AG04450 (cell line): ENCODE measurements around the gene TRIP12. TPM values are rescaled to one million over a fixed set of nuclear protein-coding genes. Genes with fewer than 3 reads are reported as not detected.
"Not testable (repeated sequence)": the region's sequence is repeated elsewhere in the genome, so short reads cannot be mapped to it uniquely, and the experiment has no call there.

Source experiments
- CTCF ChIA-PET: fragments of 300-600, 350-600 bp; formaldehyde crosslinking; extraction: SDS; loops from one replicate; lab custom pipeline; 2022; ENCODE audit warnings: antibody characterized with exemption, inconsistent platforms; lab: Charles Lee
- POLR2A ChIA-PET: fragments of 350-600 bp; formaldehyde crosslinking; extraction: SDS; loops from one replicate; lab custom pipeline; 2021; ENCODE audit warnings: antibody characterized with exemption, inconsistent platforms; lab: Yijun Ruan, JAX
- DNase-seq: peaks from one replicate; pipeline ENCODE4 v3.0.0-alpha.2; 2011; ENCODE audit warnings: low read depth, low spot score
- H3K27ac ChIP-seq: one replicate; pipeline ENCODE4 v1.5.1; 2012; ENCODE audit warnings: low read depth, low read length, control low read depth
- H3K27me3 ChIP-seq: one replicate; pipeline ENCODE4 v1.6.0; 2012; ENCODE audit warnings: low read length; ENCODE audit not compliant: control insufficient read depth, insufficient read depth
- H3K4me3 ChIP-seq: 2 replicates; pipeline ENCODE4 v1.5.1; 2011; ENCODE audit warnings: mild to moderate bottlenecking, low read depth, low read length, control low read depth
- H3K9me3 ChIP-seq: 2 replicates; pipeline ENCODE4 v1.5.1; 2012; ENCODE audit warnings: low read length; ENCODE audit not compliant: control insufficient read depth, insufficient read depth
- polyA plus RNA-seq: library from polyadenylated mRNA; depleted of rRNA; stranded (reverse); fragments of >200 nt; gene quantifications from 2 replicates; pipeline ENCODE4 v1.2.3, GENCODE V29; 2011
- TF ChIP-seq, protein P1 (sequence below): IDR thresholded peaks from 2 replicates; pipeline ENCODE4 v1.5.1; 2011; ENCODE audit warnings: low read depth, low read length, control low read depth, inconsistent platforms

TRIP12 gene
- polyA plus RNA-seq, 1 experiment: 170 TPM

DNA sequence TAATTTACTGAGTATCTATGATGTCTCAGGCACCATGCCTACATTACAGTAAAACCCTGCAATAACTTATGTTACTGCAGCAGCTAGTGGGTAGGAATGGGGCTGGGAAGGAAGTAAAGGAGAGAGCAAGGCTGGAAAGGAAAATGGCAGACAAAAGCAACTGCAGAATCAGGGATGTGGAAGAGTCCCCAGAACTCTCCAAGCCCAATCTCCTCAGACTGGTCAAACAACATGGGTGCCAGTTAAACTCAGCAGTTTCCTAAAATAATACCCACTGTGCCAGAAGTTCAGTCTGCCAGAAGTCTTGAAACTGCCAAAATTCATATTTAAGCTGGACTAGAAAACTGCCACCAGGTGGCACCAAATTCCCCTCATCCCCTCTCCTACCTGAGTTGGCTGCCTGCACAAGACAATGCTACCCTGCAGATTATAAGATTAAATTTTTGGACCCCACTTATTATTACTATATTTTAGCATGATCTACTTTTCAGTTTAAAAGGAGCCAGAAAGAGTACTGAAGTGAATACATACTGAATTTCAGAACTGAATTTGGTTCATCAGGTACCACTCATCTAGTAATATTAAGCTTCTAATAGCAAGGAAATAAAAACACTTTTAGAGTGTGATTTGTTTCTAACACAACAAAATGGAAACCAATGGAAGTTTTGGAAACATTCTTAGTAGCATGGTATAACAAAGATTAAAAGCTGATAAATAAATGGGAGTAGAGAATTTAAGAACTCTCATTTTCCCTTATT, 120.6 kb downstream of the TRIP12 start:
- Histone ChIP-seq H3K9me3 (no peaks in the 10 kb centered on the region), H3K4me3 (no peak overlapping the region), H3K27ac (no peak overlapping the region), H3K27me3 (no peaks in the 10 kb centered on the region)
- ChIA-PET CTCF (interaction anchor here (0.5 to 5.5 kb wide), 43 partner anchors 10 to 913 kb away, joined by 3 to 69 read pairs (median 5); no protein-coding TSS in a partner anchor), POLR2A (no interaction called here)
- TF ChIP-seq, protein P1, sequence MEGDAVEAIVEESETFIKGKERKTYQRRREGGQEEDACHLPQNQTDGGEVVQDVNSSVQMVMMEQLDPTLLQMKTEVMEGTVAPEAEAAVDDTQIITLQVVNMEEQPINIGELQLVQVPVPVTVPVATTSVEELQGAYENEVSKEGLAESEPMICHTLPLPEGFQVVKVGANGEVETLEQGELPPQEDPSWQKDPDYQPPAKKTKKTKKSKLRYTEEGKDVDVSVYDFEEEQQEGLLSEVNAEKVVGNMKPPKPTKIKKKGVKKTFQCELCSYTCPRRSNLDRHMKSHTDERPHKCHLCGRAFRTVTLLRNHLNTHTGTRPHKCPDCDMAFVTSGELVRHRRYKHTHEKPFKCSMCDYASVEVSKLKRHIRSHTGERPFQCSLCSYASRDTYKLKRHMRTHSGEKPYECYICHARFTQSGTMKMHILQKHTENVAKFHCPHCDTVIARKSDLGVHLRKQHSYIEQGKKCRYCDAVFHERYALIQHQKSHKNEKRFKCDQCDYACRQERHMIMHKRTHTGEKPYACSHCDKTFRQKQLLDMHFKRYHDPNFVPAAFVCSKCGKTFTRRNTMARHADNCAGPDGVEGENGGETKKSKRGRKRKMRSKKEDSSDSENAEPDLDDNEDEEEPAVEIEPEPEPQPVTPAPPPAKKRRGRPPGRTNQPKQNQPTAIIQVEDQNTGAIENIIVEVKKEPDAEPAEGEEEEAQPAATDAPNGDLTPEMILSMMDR: peak; percentile 81
- peak; percentile 15 for DNase-seq

DNA sequence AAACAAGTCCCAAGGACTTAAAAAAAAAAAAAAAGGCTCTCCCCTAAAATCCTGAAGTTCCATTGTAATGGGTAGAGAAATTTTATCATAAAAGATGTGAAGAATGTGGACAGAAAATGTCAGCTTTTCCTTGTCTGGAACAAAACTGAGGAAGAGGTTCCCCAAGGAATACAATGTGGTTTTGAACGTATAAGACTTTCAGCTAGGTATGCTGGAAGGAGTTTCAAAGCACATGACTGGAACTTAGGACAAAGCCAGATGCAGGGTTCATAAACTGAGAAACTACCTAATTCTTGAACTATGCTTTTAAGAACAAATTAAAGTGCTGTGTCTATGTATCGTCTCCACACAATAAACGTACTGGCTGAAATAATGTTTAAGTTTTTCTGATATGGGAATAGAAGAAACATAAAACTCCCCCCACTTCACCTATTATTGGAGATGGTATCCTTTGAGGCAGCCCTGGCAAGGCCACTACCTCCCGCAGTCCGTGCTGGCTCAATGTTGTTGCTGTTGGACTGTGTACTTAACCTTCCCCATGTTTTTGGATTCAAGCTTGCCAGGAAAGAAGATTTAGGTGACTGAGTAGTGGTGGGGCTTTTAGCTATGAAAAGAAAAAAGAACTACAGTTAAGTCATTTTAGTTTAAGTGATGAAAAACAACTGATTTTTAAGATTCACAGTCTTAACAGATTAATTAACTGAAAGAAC, 123.2 kb downstream of the TRIP12 start:
- H3K9me3 ChIP-seq: no peaks in the 10 kb centered on the region
- DNase-seq: no peak
- ChIA-PET CTCF (interaction anchor here (0.6 to 5.5 kb wide), 3 partner anchors 17 to 113 kb away, joined by 3 to 69 read pairs (median 8); no protein-coding TSS in a partner anchor), POLR2A (no interaction called here)
- no peaks in the 10 kb centered on the region for H3K27me3 ChIP-seq
- TF ChIP-seq, protein P1: no peak
- H3K4me3 ChIP-seq: no peak overlapping the region
- H3K27ac ChIP-seq: no peak overlapping the region

DNA sequence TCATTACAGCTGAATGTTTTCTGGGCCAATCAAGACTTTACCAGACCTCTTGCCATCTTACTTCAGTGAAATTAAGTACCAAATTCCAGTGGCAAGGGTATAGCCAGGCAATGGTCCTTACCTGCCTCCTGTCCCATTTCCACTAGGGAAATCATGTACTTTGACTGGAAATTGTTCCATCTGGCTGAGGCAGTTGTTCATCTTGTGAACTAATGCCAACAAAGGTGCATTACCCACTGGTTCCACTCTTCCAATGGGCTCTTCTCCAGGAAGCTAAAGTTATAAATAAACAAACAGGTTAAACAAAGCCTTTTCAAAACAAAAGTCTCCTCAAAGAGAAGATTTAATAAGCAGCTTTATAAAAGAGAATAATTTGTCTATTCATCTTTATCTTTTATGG, 126.8 kb downstream of the TRIP12 start:
- H3K9me3 ChIP-seq: no peaks in the 10 kb centered on the region
- no peak overlapping the region for H3K4me3 ChIP-seq
- CTCF ChIA-PET: interaction anchor here (1.3 kb wide), 1 partner anchor 14 kb away, joined by 8 read pairs; no protein-coding TSS in a partner anchor
- TF ChIP-seq, protein P1: no peak
- POLR2A ChIA-PET: no interaction called here
- no peak overlapping the region for H3K27ac ChIP-seq
- no peak for DNase-seq
- no peaks in the 10 kb centered on the region for H3K27me3 ChIP-seq

DNA sequence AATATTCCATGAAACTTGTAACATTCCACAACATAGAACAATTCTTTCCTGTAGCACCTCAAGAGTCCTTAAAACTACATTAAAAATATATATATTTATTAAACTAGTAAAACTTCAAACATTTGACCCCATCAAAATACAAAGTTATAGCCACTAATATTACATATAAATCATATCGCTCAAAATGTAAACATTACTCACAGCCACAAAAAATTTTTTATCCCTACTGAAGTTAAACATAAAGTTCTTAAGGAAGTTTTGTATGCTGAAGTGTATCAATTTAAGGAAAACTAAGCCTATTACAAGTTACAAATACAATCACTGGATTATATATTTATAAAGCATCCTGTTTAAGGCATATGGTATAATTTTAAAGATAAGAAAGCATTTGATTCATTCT, 127.2 kb downstream of the TRIP12 start:
- TF ChIP-seq, protein P1: no peak
- Histone ChIP-seq H3K27me3 (no peaks in the 10 kb centered on the region), H3K9me3 (no peaks in the 10 kb centered on the region), H3K4me3 (no peak overlapping the region), H3K27ac (no peak overlapping the region)
- DNase-seq: no peak
- ChIA-PET POLR2A (no interaction called here), CTCF (interaction anchor here (1.3 kb wide), 1 partner anchor 14 kb away, joined by 8 read pairs; no protein-coding TSS in a partner anchor)

DNA sequence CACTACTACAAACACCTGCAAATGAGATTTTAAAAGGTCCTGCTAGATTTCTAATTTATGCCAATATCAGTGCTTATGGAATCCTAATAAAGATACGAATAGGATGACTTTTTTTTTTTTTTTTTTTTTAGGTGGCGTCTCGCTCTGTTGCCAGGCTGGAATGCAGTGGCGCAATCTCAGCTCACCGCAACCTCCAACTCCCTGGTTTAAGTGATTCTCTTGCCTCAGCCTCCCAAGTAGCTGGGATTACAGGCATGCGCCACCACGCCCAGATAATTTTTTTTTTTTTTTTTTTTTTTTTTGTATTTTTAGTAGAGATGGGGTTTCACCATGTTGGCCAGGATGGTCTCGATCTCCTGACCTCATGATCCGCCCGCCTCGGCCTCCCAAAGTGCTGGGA, 135.5 kb downstream of the TRIP12 start:
- not testable (repeated sequence) for H3K9me3 ChIP-seq, H3K27ac ChIP-seq, H3K27me3 ChIP-seq, H3K4me3 ChIP-seq, DNase-seq
- CTCF ChIA-PET: interaction anchor here (0.6 to 1.9 kb wide), 3 partner anchors 14 to 440 kb away, joined by 4 to 13 read pairs (median 8); no protein-coding TSS in a partner anchor
- POLR2A ChIA-PET: interaction anchor here (0.6 kb wide), 1 partner anchor 397 kb away, joined by 5 read pairs; no protein-coding TSS in a partner anchor
